NOMO-1 (cell line): ENCODE results near the gene SCYGR4.
"Not testable (repeated sequence)": the region's sequence is repeated elsewhere in the genome, so short reads cannot be mapped to it uniquely, and the experiment has no call there.

Experiments used
- DNase-seq, 2 experiments: peaks; one replicate each; lab custom pipeline; 2025; ENCODE audit not compliant: unreplicated experiment in 2 of 2; lab: John Stamatoyannopoulos, UW

Gene SCYGR4

DNA sequence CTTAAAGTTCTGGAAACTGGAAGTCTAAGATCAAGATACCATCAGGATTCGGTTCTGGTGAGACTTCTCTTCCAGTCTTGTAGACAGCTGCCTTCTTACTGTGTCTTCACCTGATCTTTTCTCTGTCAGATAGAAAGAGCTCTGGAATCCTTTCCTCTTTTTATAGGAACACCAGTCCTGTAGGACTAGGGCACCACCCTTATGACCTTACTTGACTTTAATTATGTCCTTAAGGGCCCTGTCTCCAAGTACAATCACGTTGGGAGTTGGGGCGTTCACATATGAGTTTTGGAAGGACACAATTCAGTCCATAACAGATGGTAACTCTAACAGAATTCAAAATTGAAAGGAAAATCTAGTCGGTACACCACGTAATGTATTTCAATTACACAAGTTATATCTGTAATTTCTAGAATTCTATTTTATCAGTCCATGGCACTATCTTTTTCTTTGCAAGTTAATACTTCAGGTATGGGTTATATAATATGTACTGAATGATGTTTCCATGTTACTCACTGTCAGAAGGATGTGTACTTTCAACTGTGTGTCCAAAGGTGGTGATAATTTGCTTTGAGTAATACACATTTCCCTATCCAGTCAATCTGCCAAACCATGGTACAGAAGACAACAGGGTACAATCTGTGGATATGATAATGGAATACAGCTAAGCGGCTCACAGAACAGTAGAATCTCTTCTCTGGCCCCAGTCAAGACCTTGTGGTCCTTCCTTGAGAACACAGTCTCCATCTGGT, 48.1 kb downstream of the SCYGR4 start:
- DNase-seq = no peak

DNA sequence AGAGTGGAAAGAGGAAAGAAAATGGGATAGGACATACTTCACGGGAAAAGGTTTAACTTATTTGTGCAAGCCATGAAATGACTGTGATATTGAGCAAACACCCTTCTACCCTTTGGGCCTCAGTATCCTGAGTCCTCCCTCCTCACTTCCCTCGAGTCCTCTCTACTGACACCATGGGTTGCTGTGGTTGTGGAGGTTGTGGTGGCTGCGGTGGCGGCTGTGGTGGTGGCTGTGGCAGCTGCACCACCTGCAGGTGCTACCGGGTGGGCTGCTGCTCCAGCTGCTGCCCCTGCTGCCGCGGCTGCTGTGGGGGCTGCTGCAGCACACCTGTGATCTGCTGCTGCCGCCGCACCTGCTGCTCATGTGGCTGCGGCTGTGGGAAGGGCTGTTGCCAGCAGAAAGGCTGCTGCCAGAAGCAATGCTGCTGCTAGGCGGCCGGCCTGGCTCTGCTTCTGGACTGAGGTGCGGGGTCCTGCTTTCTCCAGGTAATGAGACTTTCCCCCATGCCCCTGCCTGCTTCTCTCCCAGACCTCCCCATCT, 49.4 kb downstream of the SCYGR4 start, which contains the start of gene SCYGR5:
Gene SCYGR5, plus strand, starts transcription at position 174 of the 540 bp plus-strand sequence. Its CDS starts 0 bp downstream, at position 174.
- not testable (repeated sequence) for DNase-seq
